GM21526 (cell line): Measurements from ENCODE around the gene GNAO1.

Experiments
- ATAC-seq: cut with Tn5 transposase; IDR thresholded peaks from one replicate; pipeline ENCODE4 v1.9.1; 2021; ENCODE audit warnings: moderate library complexity; ENCODE audit not compliant: unreplicated experiment, low FRiP score

GNAO1 gene

GRCh38 chr16:56263711-56264608, 72.7 kb downstream of the GNAO1 start:
- no peak for ATAC-seq

- ATAC-seq = no peak
These were observed 73.3 kb downstream of the GNAO1 start for GRCh38 chr16:56264609-56264972.

GRCh38 chr16:56265184-56265583, 73.9 kb downstream of the GNAO1 start:
- ATAC-seq = no peak

- no peak for ATAC-seq
These were observed 74.5 kb downstream of the GNAO1 start for GRCh38 chr16:56265746-56266145.

GRCh38 chr16:56266641-56267607, 75.6 kb downstream of the GNAO1 start:
- no peak for ATAC-seq

- ATAC-seq = no peak
These were observed 76.6 kb downstream of the GNAO1 start for GRCh38 chr16:56267888-56268287.

- no peak for ATAC-seq
These were observed 77.5 kb downstream of the GNAO1 start for GRCh38 chr16:56268799-56269198.

GRCh38 chr16:56269281-56269680, 78.0 kb downstream of the GNAO1 start:
- ATAC-seq = no peak

GRCh38 chr16:56269811-56270684, 78.8 kb downstream of the GNAO1 start:
- no peak for ATAC-seq

GRCh38 chr16:56270828-56271227, 79.5 kb downstream of the GNAO1 start:
- no peak for ATAC-seq

GRCh38 chr16:56272583-56272894, 81.2 kb downstream of the GNAO1 start:
- no peak for ATAC-seq

- ATAC-seq = no peak
These were observed 82.3 kb downstream of the GNAO1 start for GRCh38 chr16:56273615-56274014.

- ATAC-seq = no peak
These were observed 83.1 kb downstream of the GNAO1 start for GRCh38 chr16:56274369-56274768.

- ATAC-seq = no peak
These were observed 83.8 kb downstream of the GNAO1 start for GRCh38 chr16:56275076-56275475.

- ATAC-seq = no peak
These were observed 84.5 kb downstream of the GNAO1 start for GRCh38 chr16:56275801-56276200.

GRCh38 chr16:56277075-56277474, 85.8 kb downstream of the GNAO1 start:
- no peak for ATAC-seq

- ATAC-seq = no peak
These were observed 87.0 kb downstream of the GNAO1 start for GRCh38 chr16:56278196-56278855.

- ATAC-seq = no peak
These were observed 87.8 kb downstream of the GNAO1 start for GRCh38 chr16:56279132-56279531.

- no peak for ATAC-seq
These were observed 88.6 kb downstream of the GNAO1 start for GRCh38 chr16:56279914-56280313.

- no peak for ATAC-seq
These were observed 90.0 kb downstream of the GNAO1 start for GRCh38 chr16:56281249-56281805.
